ENCODE measurements around the gene DYRK3. TPM values are rescaled to one million over a fixed set of nuclear protein-coding genes. Genes with fewer than 3 reads are reported as not detected.

Gene DYRK3
- total and polyA plus RNA-seq, 2 of the 8 experiments (the other 6 are each of a cell fraction or from before 2014, with no cell fraction given), result 2.1 to 8.5 TPM

DNA sequence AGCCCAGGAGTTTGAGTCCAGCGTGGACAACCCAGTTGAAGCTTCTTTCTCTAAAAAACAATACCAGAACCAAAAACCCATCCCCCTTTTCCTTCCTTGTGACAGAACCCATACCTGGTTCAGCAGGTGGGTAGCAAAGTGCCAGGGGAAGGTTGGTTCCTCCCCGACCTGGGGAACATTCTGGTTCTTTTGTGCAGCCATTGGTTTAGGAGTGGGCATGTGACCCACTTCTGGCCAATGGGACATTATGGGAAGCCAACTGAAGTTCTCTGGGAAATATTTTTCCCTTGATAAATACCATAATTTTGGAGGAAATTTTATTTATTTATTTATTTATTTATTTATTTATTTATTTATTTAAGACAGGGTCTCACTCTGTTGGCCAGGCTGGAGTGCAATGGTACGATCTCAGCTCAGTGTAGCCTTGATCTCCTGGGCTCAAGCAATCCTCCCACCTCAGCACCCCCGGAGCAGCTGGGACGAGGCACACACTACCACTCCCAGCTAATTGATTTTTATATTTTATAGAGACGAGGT, 33.6 kb downstream of the DYRK3 start:
- POLR2A ChIA-PET (ENCODE audit: partially characterized antibody), result interaction anchor here (1.7 kb wide), 1 partner anchor 34 kb away, joined by 4 read pairs; no protein-coding TSS in a partner anchor
- H3K4ac ChIP-seq (replicated peaks; ENCODE audit: insufficient read length, low read depth, low read length), result no peak overlapping the region
- no peak overlapping the region for H3K27ac ChIP-seq (ENCODE audit: low read depth, low read length)
- H3K79me1 ChIP-seq (ENCODE audit: low read depth, low read length), result no peaks in the 10 kb centered on the region
- no peak overlapping the region for H3K4me2 ChIP-seq (ENCODE audit: insufficient read depth in 1 of 2, low read depth in 2 of 2, low read length in 2 of 2)
- H2AFZ ChIP-seq (ENCODE audit: low read length), result no peak overlapping the region
- H2BK20ac ChIP-seq (ENCODE audit: low read length), result no peak overlapping the region
- H2BK12ac ChIP-seq (ENCODE audit: low read depth, low read length), result no peak overlapping the region
- H3K9me3 ChIP-seq (ENCODE audit: insufficient read depth in 2 of 2, low read depth in 1 of 2, low read length in 1 of 2), result no peaks in the 10 kb centered on the region
- peaks cover 2 to 15% (median 4%) of the 10 kb centered on the region in 4 experiments; a peak in 5 of 7 replicates for H3K4me1 ChIP-seq (replicated peaks in 1 of 4; ENCODE audit: control insufficient read depth in 3 of 4, insufficient read depth in 4 of 4, low read length in 3 of 4)
- H3K4me3 ChIP-seq (ENCODE audit: extremely low read depth in 1 of 4, insufficient read depth in 2 of 4, low read depth in 3 of 4, low read length in 4 of 4), result no peak overlapping the region
- H2BK15ac ChIP-seq (ENCODE audit: low read length), result no peak overlapping the region
- H3K9ac ChIP-seq (replicated peaks in 1 of 4; ENCODE audit: extremely low read depth in 1 of 4, low read depth in 3 of 4, low read length in 3 of 4), result no peak overlapping the region
- FAIRE-seq (no peak), DNase-seq (ENCODE audit: low read depth in 1 of 2, low spot score in 2 of 2) (no peak)
- CTCF ChIA-PET (ENCODE audit: partially characterized antibody), result interaction anchor here (0.8 to 23.8 kb wide), 12 partner anchors 11 to 243 kb away, joined by 3 to 666 read pairs (median 5); partner anchors contain the start of genes DYRK3, EIF2D and IL20
- H3K27me3 ChIP-seq (replicated peaks in 1 of 4; ENCODE audit: control insufficient read depth in 3 of 4, extremely low read depth in 1 of 4, insufficient read depth in 3 of 4, low read length in 3 of 4), result peaks cover 0 to 1% (median 0%) of the 10 kb centered on the region in 4 experiments; a peak in 2 of 7 replicates
- no peak overlapping the region for H2BK5ac ChIP-seq (ENCODE audit: low read depth, low read length)
- 93% methylated on average over 6 of the region's 6 CpGs; no CpG with 5 or more reads in 1 of the 2 experiments for WGBS, 2 experiments (ENCODE audit: extremely low coverage in 1 of 2, insufficient coverage in 1 of 2, insufficient read length in 1 of 2, insufficient replicate concordance in 2 of 2, low coverage in 1 of 2, low lambda C conversion rate in 2 of 2, missing lambda C conversion rate in 1 of 2)
- no peak overlapping the region for H3K23ac ChIP-seq (ENCODE audit: insufficient read length)
- H4K91ac ChIP-seq (replicated peaks; ENCODE audit: insufficient read length, low read length), result no peak overlapping the region
- no peaks in the 10 kb centered on the region for H3K23me2 ChIP-seq (ENCODE audit: low read depth, low read length)
- H3K14ac ChIP-seq (ENCODE audit: insufficient read length), result no peak overlapping the region
- H3K36me3 ChIP-seq (ENCODE audit: control insufficient read depth in 2 of 4, insufficient read depth in 4 of 4, low read length in 3 of 4), result no peaks in the 10 kb centered on the region
- no peak overlapping the region for H2AK5ac ChIP-seq (ENCODE audit: low read depth, low read length)
- H4K20me1 ChIP-seq (replicated peaks in 1 of 2; ENCODE audit: control insufficient read depth in 1 of 2, insufficient read depth in 2 of 2, low read length in 2 of 2), result no peaks in the 10 kb centered on the region
- no peak overlapping the region for H2BK120ac ChIP-seq (replicated peaks; ENCODE audit: low read depth, low read length)
- no peak overlapping the region for H3K18ac ChIP-seq (ENCODE audit: extremely low read depth, low read length)
- no peak overlapping the region for H4K5ac ChIP-seq (ENCODE audit: insufficient read length, low read depth, low read length)
- H3K56ac ChIP-seq (replicated peaks; ENCODE audit: insufficient read length, low read depth, low read length), result no peak overlapping the region
- H3K79me2 ChIP-seq (ENCODE audit: control insufficient read depth in 1 of 2, insufficient read depth in 2 of 2, low read length in 2 of 2), result no peaks in the 10 kb centered on the region
- H4K8ac ChIP-seq (ENCODE audit: extremely low read depth, insufficient read depth, low read length), result no peak overlapping the region
- no peak for TF ChIP-seq CTBP2 (IDR thresholded peaks at IDR 0.05; ENCODE audit: borderline replicate concordance, insufficient read depth, insufficient read length, low read length)
- TF ChIP-seq SIN3A (conservative IDR thresholded peaks at IDR 0.05 in 1 of 2, IDR thresholded peaks at IDR 0.05 in 1 of 2; ENCODE audit: low read depth in 1 of 2, low read length in 2 of 2), result no peak
- no peak for TF ChIP-seq TCF12 (IDR thresholded peaks at IDR 0.05; ENCODE audit: low read depth, low read length)
- TF ChIP-seq EGR1 (IDR thresholded peaks at IDR 0.05; ENCODE audit: borderline replicate concordance, low read depth, low read length), result no peak
- TF ChIP-seq TBP (IDR thresholded peaks at IDR 0.05; ENCODE audit: low read depth, low read length), result no peak
- TF ChIP-seq TEAD4 (IDR thresholded peaks at IDR 0.05; ENCODE audit: low read depth, low read length), result no peak
- TF ChIP-seq RFX5 (IDR thresholded peaks at IDR 0.05; ENCODE audit: borderline replicate concordance, low read depth, low read length), result no peak
- TF ChIP-seq CBX5 (IDR thresholded peaks at IDR 0.05; ENCODE audit: low read depth, low read length), result no peak
- TF ChIP-seq, protein P1, sequence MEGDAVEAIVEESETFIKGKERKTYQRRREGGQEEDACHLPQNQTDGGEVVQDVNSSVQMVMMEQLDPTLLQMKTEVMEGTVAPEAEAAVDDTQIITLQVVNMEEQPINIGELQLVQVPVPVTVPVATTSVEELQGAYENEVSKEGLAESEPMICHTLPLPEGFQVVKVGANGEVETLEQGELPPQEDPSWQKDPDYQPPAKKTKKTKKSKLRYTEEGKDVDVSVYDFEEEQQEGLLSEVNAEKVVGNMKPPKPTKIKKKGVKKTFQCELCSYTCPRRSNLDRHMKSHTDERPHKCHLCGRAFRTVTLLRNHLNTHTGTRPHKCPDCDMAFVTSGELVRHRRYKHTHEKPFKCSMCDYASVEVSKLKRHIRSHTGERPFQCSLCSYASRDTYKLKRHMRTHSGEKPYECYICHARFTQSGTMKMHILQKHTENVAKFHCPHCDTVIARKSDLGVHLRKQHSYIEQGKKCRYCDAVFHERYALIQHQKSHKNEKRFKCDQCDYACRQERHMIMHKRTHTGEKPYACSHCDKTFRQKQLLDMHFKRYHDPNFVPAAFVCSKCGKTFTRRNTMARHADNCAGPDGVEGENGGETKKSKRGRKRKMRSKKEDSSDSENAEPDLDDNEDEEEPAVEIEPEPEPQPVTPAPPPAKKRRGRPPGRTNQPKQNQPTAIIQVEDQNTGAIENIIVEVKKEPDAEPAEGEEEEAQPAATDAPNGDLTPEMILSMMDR (IDR thresholded peaks at IDR 0.05; ENCODE audit: control extremely low read depth in 1 of 3, insufficient read depth in 1 of 3, low read depth in 1 of 3, low read length in 3 of 3), result no peak
- no peak for TF ChIP-seq SAP30 (IDR thresholded peaks at IDR 0.05; ENCODE audit: insufficient read depth, insufficient replicate concordance, low read length)

Measured in H1 (cell line).